Karpas-422 (cell line): Measurements from ENCODE around the gene CTSZ. TPM values are rescaled to one million over a fixed set of nuclear protein-coding genes. Genes with fewer than 3 reads are reported as not detected.
"Not testable (repeated sequence)": the region's sequence is repeated elsewhere in the genome, so short reads cannot be mapped to it uniquely, and the experiment has no call there.

Source experiments
- DNase-seq: peaks from one replicate; pipeline ENCODE4 v3.0.0-alpha.2; 2015
- H2AFZ ChIP-seq: fragments of 200-600 bp; sonication (generic); 2 replicates; pipeline ENCODE4 v1.6.1; 2014; ENCODE audit warnings: antibody characterized with exemption, low read length, mixed read lengths
- H3K27ac ChIP-seq: fragments of 200-600 bp; sonication (generic); 2 replicates; pipeline ENCODE4 v1.5.1; 2014; ENCODE audit warnings: mild to moderate bottlenecking, low read length, moderate library complexity
- H3K27me3 ChIP-seq: fragments of 200-600 bp; sonication (generic); 2 replicates; pipeline ENCODE4 v1.6.1; 2014; ENCODE audit warnings: low read length, mixed read lengths
- H3K36me3 ChIP-seq: fragments of 200-600 bp; sonication (generic); 2 replicates; pipeline ENCODE4 v1.6.1; 2014; ENCODE audit warnings: low read length, mixed read lengths; ENCODE audit not compliant: insufficient read depth
- H3K4me1 ChIP-seq: fragments of 200-600 bp; sonication (generic); 2 replicates; pipeline ENCODE4 v1.6.1; 2014; ENCODE audit warnings: mild to moderate bottlenecking, low read length, mixed read lengths
- H3K4me2 ChIP-seq: fragments of 200-600 bp; sonication (generic); 2 replicates; pipeline ENCODE4 v1.6.1; 2014; ENCODE audit warnings: low read length, low read depth, mild to moderate bottlenecking; ENCODE audit not compliant: poor library complexity, severe bottlenecking
- H3K4me3 ChIP-seq: fragments of 200-600 bp; sonication (generic); 2 replicates; pipeline ENCODE4 v1.5.1; 2014; ENCODE audit warnings: mild to moderate bottlenecking, antibody characterized with exemption, low read length, mixed read lengths
- H3K79me2 ChIP-seq: fragments of 200-600 bp; sonication (generic); 2 replicates; pipeline ENCODE4 v1.6.1; 2014; ENCODE audit warnings: mild to moderate bottlenecking, low read length, mixed read lengths
- H3K9ac ChIP-seq: fragments of 200-600 bp; sonication (generic); 2 replicates; pipeline ENCODE4 v1.6.0; 2014; ENCODE audit warnings: low read length
- H3K9me2 ChIP-seq: fragments of 200-600 bp; sonication (generic), shearing (Covaris generic); replicated peaks from 2 replicates; pipeline ENCODE4 v1.6.0; 2014; ENCODE audit warnings: mild to moderate bottlenecking, low read length, moderate library complexity; ENCODE audit not compliant: insufficient read depth
- H3K9me3 ChIP-seq: fragments of 300-700, 200-600 bp; sonication (generic); 2 replicates; pipeline ENCODE4 v1.6.1; 2014; ENCODE audit warnings: low read length, mixed read lengths
- H4K20me1 ChIP-seq: fragments of 200-600 bp; sonication (generic); 2 replicates; pipeline ENCODE4 v1.6.1; 2014; ENCODE audit warnings: mild to moderate bottlenecking, antibody characterized with exemption, low read length, low read depth; ENCODE audit not compliant: insufficient read depth
- total RNA-seq: library from RNA; depleted of rRNA; stranded (reverse); fragments of >200 nt; shearing (Covaris generic); gene quantifications from 2 replicates; pipeline ENCODE4 v1.2.3, GENCODE V29; 2014; ENCODE audit warnings: low replicate concordance

Gene CTSZ
- total RNA-seq, 1 experiment from 2014 or later, result 111 TPM

GRCh38 chr20:59014680-59015389, 7.8 kb upstream of the CTSZ start:
- no peak overlapping the region for H2AFZ ChIP-seq
- no peak overlapping the region for H3K4me2 ChIP-seq
- no peaks in the 10 kb centered on the region for H3K79me2 ChIP-seq
- H3K27ac ChIP-seq, result no peak overlapping the region
- H3K36me3 ChIP-seq, result no peaks in the 10 kb centered on the region
- H3K9me3 ChIP-seq, result no peaks in the 10 kb centered on the region
- H3K27me3 ChIP-seq, result no peaks in the 10 kb centered on the region
- no peak overlapping the region for H3K9ac ChIP-seq
- no peak overlapping the region for H3K4me3 ChIP-seq
- no peaks in the 10 kb centered on the region for H4K20me1 ChIP-seq
- no peaks in the 10 kb centered on the region for H3K9me2 ChIP-seq
- DNase-seq, result no peak
- peaks cover 18% of the 10 kb centered on the region for H3K4me1 ChIP-seq

DNA sequence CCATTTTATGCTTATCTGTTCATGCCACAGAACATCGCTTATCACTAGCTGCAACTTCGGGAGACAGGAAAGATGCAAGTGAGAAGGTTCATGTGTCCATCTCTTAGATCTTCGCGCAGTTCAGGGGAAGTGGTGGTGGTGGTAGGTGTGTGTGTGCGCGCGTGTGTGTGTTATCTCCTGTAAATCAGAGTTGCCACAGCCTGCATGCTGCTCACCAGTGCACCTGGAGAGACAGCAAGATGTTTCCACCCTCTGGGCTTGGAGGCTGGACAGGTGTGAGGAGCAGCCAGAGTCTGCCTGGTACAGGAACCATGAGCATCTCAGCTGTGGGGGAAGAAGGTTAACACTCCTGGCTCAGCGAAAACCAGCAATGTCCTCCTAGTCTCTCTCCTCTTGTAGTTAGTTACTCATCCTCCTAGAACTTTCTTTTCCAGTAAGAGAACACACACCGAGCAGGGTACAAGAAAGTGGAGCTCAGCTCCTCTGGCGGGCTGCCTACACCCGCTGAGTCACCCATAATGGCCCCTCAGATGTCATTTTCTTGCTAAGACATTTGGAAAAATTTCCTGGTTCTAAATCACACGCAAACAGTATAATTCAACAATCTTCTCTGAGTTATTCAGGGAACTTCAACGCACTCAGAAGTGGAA, 7.0 kb upstream of the CTSZ start:
- Histone ChIP-seq H4K20me1 (no peaks in the 10 kb centered on the region), H3K79me2 (no peaks in the 10 kb centered on the region), H3K9me2 (no peaks in the 10 kb centered on the region), H3K9ac (no peak overlapping the region), H2AFZ (no peak overlapping the region), H3K4me3 (no peak overlapping the region), H3K27ac (no peak overlapping the region), H3K27me3 (no peaks in the 10 kb centered on the region), H3K9me3 (no peaks in the 10 kb centered on the region), H3K4me2 (no peak overlapping the region), H3K36me3 (no peaks in the 10 kb centered on the region), H3K4me1 (peaks cover 18% of the 10 kb centered on the region)
- DNase-seq, result no peak

DNA sequence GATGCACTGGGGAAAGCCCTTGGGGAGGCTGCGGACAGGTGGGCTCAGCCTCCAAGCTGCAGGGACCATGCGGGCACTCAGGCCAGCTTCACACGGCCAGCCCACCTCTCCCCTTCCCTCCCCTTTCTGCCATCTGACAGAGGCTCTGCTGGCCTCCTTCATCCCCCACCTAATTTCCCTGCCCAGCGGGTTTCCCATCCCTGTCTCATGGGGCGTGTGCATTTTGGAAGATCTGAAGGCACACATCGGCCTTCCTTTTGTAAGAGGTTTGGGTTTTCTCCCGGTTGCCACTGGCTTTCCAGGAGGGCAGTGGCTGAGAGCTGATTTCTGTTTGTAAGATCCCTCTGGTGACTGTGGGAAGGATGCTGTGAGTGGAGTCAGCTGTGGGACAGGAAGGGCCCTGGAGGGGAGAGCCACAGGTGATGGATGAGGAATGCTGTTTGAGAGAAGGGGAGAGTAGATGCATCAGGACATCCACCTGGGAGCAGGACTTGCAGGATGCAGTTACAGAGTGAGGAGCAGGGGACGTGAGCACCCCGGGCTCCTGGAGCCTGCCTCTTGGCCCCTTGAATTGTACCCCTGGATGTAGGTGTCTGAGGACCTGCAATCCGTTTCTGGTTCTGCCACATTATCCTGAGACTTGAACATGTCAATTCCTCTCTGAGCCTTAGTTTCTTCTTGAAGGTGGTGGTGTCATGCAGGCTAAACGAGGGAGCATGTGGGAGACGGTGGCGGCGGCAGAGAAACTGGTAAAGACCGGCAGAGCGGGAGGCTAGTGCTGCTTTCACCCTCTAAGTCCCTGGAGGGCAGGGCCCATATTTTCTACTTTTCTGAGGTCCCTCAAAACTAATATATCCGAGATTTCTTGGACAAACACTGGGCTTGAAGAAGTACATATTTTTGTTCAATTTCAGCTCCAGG, 6.2 kb upstream of the CTSZ start:
- no peaks in the 10 kb centered on the region for H3K9me3 ChIP-seq
- no peaks in the 10 kb centered on the region for H3K79me2 ChIP-seq
- DNase-seq, result no peak
- H4K20me1 ChIP-seq, result no peaks in the 10 kb centered on the region
- no peak overlapping the region for H3K4me3 ChIP-seq
- no peak overlapping the region for H3K4me2 ChIP-seq
- no peaks in the 10 kb centered on the region for H3K27me3 ChIP-seq
- H3K4me1 ChIP-seq, result peaks cover 26% of the 10 kb centered on the region
- H3K36me3 ChIP-seq, result no peaks in the 10 kb centered on the region
- H3K9ac ChIP-seq, result no peak overlapping the region
- no peak overlapping the region for H3K27ac ChIP-seq
- H3K9me2 ChIP-seq, result no peaks in the 10 kb centered on the region
- H2AFZ ChIP-seq, result no peak overlapping the region

GRCh38 chr20:59011874-59012157, 4.8 kb upstream of the CTSZ start:
- H4K20me1 ChIP-seq, H3K27me3 ChIP-seq, H3K4me2 ChIP-seq, H3K36me3 ChIP-seq, H3K9me3 ChIP-seq, H3K79me2 ChIP-seq, H3K27ac ChIP-seq, H3K9ac ChIP-seq, H3K4me3 ChIP-seq, H2AFZ ChIP-seq, H3K9me2 ChIP-seq, DNase-seq: not testable (repeated sequence)
- peaks cover 31% of the 10 kb centered on the region for H3K4me1 ChIP-seq

GRCh38 chr20:59010995-59011873, 4.2 kb upstream of the CTSZ start:
- H3K4me2 ChIP-seq, result no peak overlapping the region
- H3K36me3 ChIP-seq, result no peaks in the 10 kb centered on the region
- H4K20me1 ChIP-seq, result no peaks in the 10 kb centered on the region
- no peaks in the 10 kb centered on the region for H3K27me3 ChIP-seq
- H3K27ac ChIP-seq, result no peak overlapping the region
- no peak overlapping the region for H3K9ac ChIP-seq
- no peak overlapping the region for H3K4me3 ChIP-seq
- H3K79me2 ChIP-seq, result peaks cover 6% of the 10 kb centered on the region
- H2AFZ ChIP-seq, result no peak overlapping the region
- no peak for DNase-seq
- H3K4me1 ChIP-seq, result peaks cover 25% of the 10 kb centered on the region
- H3K9me2 ChIP-seq, result no peaks in the 10 kb centered on the region
- no peaks in the 10 kb centered on the region for H3K9me3 ChIP-seq

- Histone ChIP-seq H3K79me2 (peaks cover 14% of the 10 kb centered on the region), H2AFZ (no peak overlapping the region), H3K4me1 (peaks cover 29% of the 10 kb centered on the region), H3K27me3 (no peaks in the 10 kb centered on the region), H3K9me2 (no peaks in the 10 kb centered on the region), H3K4me2 (no peak overlapping the region), H3K9ac (no peak overlapping the region), H3K9me3 (no peaks in the 10 kb centered on the region), H4K20me1 (no peaks in the 10 kb centered on the region), H3K4me3 (no peak overlapping the region), H3K27ac (no peak overlapping the region), H3K36me3 (no peaks in the 10 kb centered on the region)
- DNase-seq, result no peak
Observed at GRCh38 chr20:59010321-59010994, 3.4 kb upstream of the CTSZ start.

- H2AFZ ChIP-seq, result no peak overlapping the region
- peaks cover 23% of the 10 kb centered on the region for H3K79me2 ChIP-seq
- no peak overlapping the region for H3K4me3 ChIP-seq
- 0 out of 2 replicates have a peak overlapping the region, but pooled peaks have one; percentile 99 for H3K9ac ChIP-seq
- peaks cover 5% of the 10 kb centered on the region for H4K20me1 ChIP-seq
- no peak overlapping the region for H3K27ac ChIP-seq
- H3K9me2 ChIP-seq, result no peaks in the 10 kb centered on the region
- no peaks in the 10 kb centered on the region for H3K9me3 ChIP-seq
- H3K4me2 ChIP-seq, result peak overlapping the region; percentile 99
- peaks cover 4% of the 10 kb centered on the region for H3K36me3 ChIP-seq
- no peak for DNase-seq
- peaks cover 45% of the 10 kb centered on the region for H3K4me1 ChIP-seq
- no peaks in the 10 kb centered on the region for H3K27me3 ChIP-seq
Observed at GRCh38 chr20:59008715-59009336, 1.8 kb upstream of the CTSZ start.
